Body of pancreas (tissue), 4 donors: ENCODE results near the gene TNNC2.

ENCODE experiments used
- POLR2A ChIP-seq, 3 donors: fragments of 450-650 bp; IDR thresholded peaks; one replicate each; pipeline ENCODE4 v1.6.1; 2016; ENCODE audit warnings: antibody characterized with exemption in 3 of 3, mild to moderate bottlenecking in 2 of 3
- TF ChIP-seq, protein P1 (sequence below), 7 experiments: fragments of 450-650 bp in 4 of 7; fragments of 200-600 bp in 3 of 7; sonication (generic) in 3 of 7; IDR thresholded peaks; one replicate each; pipeline ENCODE4 v1.5.1; 2016 to 2019; ENCODE audit warnings: antibody characterized with exemption in 7 of 7

DNA sequence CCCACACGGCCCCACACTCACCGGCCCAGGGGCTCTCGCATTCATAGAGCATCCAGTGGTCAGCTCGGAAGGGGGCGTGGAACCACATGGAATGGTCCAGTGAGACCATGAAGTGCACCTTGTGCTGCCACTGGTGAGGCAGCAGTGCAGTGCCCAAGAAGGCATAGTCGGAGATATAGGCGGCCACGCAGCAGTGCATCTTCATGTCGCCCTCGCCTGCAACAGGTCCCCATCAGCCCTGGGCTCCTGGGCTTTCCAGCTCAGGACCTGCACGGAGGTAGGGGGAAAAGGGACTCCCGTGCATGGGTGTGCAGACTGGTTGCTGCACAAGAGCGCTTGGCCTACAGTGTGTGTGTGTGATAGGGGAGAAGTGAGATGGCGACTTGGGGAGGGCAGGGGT, 16.4 kb upstream of the TNNC2 start:
- TF ChIP-seq, protein P1, sequence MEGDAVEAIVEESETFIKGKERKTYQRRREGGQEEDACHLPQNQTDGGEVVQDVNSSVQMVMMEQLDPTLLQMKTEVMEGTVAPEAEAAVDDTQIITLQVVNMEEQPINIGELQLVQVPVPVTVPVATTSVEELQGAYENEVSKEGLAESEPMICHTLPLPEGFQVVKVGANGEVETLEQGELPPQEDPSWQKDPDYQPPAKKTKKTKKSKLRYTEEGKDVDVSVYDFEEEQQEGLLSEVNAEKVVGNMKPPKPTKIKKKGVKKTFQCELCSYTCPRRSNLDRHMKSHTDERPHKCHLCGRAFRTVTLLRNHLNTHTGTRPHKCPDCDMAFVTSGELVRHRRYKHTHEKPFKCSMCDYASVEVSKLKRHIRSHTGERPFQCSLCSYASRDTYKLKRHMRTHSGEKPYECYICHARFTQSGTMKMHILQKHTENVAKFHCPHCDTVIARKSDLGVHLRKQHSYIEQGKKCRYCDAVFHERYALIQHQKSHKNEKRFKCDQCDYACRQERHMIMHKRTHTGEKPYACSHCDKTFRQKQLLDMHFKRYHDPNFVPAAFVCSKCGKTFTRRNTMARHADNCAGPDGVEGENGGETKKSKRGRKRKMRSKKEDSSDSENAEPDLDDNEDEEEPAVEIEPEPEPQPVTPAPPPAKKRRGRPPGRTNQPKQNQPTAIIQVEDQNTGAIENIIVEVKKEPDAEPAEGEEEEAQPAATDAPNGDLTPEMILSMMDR (IDR thresholded peaks at IDR 0.05): no peak
- TF ChIP-seq POLR2A (IDR thresholded peaks at IDR 0.05): no peak
